HG02943 (cell line): ENCODE results near the gene TGM6.

Experiments used
- ATAC-seq: cut with Tn5 transposase; IDR thresholded peaks from one replicate; pipeline ENCODE4 v1.9.1; 2021; ENCODE audit warnings: mild to moderate bottlenecking, low read depth, moderate library complexity; ENCODE audit not compliant: unreplicated experiment

The TGM6 gene

GRCh38 chr20:2380601-2381000 lies at the start of gene TGM6:
Gene TGM6 (plus strand): TSS chr20:2380901. CDS start chr20:2380969, 68 bp downstream.
- no peak for ATAC-seq

DNA sequence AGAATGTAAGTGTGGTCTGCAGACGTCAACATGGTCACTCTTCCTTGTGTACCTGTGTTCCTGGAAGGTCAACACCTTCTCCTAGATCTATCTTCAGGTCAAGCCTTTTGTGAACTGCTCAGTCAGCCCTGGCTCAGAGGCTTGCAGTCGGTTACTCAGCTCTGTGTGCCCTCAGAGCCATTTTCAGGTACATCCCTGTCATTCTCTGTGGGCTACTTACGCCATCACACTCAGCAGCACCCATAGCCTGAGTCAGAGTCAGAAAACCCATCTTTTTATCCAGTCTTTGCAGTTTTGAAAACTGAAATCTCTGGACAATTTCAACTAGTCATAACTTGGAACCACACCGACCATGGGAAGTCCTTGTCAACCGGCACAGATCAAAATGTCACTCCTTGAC lies 49.6 kb upstream of the TGM6 start:
- ATAC-seq, result no peak

DNA sequence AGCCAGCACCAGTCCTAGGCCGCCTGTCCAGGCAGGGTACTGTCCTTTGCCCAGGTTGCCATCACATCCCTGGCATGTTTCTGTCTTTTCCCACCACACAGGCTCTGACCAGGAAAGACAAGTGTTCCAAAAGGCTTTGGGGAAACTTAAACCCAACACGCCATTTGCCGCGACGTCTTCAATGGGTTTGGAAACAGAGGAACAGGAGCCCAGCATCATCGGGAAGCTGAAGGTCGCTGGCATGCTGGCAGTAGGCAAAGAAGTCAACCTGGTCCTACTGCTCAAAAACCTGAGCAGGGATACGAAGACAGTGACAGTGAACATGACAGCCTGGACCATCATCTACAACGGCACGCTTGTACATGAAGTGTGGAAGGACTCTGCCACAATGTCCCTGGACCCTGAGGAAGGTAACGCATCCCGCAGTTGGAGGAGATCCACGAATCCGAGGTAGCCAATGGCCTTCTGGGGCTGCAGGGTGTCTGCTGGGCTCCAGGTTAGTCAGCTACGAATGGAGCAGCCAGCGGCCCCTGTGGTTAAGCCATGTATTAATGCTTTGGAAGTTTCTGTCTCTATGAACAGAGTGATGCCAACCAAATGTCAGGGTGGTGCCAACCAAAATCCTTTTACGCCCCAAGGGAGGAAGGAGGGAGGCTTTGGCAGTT lies 48.7 kb upstream of the TGM6 start:
- ATAC-seq, result no peak

GRCh38 chr20:2332711-2333110 lies 48.0 kb upstream of the TGM6 start:
- ATAC-seq, result no peak

- ATAC-seq, result no peak
These were observed 46.9 kb upstream of the TGM6 start for GRCh38 chr20:2333821-2334220.

GRCh38 chr20:2335096-2335870 lies 45.4 kb upstream of the TGM6 start:
- ATAC-seq, result no peak

GRCh38 chr20:2336471-2336870 lies 44.2 kb upstream of the TGM6 start:
- ATAC-seq, result no peak

GRCh38 chr20:2337142-2337541 lies 43.6 kb upstream of the TGM6 start:
- no peak for ATAC-seq

DNA sequence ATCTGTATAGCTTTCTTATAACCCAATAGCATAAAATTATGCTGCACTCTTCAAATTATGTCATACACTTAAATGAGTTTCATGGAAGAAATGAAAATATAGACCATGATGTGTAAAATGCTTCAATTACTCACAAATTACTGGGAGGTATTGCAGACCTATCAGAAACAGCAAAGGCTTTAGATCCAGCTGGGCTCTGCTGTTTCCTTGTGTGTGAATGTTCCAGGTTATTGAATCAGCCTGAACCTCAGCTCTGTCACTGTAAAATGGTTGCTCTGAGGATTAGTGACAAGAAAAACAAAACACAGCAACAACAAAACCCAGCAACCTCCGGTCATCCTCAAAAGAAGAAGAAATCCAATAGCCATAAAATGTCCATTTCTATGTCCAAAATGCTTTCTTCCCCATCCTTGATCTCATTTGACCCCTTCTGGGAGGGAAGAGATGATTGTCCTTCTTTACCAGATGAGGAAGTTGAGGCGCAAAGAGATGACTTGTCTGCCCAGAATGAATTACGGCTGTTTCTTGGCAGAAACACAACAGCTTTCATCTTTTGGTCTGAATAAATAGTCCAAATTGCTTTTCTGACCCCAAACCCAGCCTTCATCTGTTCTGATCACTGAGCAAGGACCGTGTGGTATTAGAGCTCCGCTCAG lies 42.2 kb upstream of the TGM6 start:
- no peak for ATAC-seq

- ATAC-seq, result no peak
These were observed 40.6 kb upstream of the TGM6 start for GRCh38 chr20:2340136-2340535.

DNA sequence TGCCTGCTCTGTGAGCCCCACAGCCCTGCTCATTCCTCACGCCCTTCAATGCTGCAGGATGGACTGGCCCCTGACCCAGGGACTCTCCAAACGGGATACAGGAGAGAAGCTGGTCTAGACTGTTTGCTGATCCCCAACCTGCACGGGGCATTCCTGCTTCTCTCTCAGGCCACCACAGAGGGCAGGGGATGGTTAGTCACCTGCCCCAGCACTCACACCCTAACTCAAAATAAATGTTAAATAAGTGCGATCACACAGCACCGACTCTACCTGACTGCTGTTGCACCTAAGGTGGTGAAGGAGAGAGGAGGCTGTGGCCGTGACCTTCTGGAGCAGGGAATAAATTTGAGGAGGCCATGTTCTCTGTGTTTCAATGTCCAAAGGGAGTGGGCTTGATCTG lies 39.9 kb upstream of the TGM6 start:
- ATAC-seq, result no peak

DNA sequence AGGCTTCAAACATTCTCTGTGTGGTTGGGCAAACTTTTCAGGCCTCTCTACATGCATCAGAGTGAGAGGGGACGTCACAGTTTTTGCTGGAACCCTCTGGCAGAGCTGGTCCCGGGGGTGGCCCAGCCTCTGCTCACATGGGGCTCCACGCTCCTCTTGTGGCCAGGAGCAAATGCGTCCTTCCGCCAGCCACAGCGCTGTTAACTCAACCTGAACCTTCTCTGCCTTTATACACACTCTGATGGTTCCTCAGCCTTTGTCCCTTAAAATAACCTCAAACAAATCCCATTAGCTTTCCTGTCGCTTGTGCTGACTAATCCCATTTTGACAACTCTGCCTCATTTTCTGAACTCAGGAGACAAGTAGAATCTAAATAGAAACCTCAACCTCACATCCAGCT lies 39.4 kb upstream of the TGM6 start:
- no peak for ATAC-seq

DNA sequence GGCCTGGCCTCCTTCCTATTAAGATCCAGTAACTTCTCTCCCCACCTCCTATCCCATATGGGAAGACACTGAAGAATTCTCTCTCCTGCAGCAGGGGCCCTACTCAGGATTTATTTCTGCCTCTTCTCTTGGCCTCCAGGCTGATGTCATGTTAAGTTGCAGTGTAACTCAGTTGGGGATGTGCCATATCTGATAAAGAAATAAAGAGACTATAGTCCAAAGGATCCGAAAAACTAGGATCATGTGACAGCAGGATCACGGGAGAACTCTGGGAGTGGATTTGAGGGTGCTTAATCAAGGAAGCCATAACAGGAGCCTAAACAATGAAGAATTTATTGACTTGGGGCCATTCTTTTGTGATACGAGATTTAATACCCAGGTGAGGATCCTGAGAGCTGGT lies 38.5 kb upstream of the TGM6 start:
- no peak for ATAC-seq

- no peak for ATAC-seq
These were observed 34.5 kb upstream of the TGM6 start for GRCh38 chr20:2346188-2346587.

- ATAC-seq, result no peak
These were observed 32.4 kb upstream of the TGM6 start for GRCh38 chr20:2348336-2348735.

DNA sequence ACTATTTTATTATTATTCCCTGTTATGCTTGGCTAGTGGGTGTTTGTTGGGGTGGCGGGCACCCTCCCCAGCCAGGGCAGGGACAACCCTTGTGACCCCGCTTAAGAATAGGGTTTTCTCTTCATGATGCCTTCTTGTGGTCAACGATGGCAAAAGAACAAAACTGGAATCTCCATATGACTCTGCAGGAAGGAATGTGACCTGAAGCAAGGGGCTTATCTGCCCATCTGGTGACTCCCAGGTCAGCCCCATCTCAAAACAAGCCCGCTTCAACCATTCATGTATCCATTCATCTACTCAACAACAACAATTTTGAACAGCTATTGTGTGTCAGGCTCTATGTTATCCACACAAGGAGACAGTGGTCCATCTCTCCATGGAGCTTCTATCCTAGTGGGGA lies 30.9 kb upstream of the TGM6 start:
- ATAC-seq, result no peak

GRCh38 chr20:2350606-2351005 lies 30.1 kb upstream of the TGM6 start:
- ATAC-seq, result no peak

- ATAC-seq, result no peak
These were observed 27.5 kb upstream of the TGM6 start for GRCh38 chr20:2353231-2353630.

DNA sequence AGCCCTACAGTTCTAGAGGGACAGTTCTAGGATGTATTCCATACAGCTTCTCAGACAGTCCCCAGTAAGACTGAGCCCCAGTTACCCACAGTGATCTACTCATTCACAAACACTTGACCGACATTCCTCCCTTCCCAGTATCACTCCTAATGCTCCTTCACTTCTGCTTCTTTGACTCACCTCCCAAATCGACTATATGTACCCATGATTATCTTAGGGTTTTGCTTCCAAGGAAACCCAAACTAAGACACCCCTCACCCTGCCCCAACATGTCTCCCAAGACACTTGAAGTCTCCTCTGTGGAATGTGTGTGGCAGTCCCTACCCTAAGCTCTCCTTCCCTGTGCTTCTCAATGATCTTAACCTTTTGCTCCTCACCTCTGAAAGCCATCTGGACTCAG lies 23.6 kb upstream of the TGM6 start:
- ATAC-seq, result no peak

- no peak for ATAC-seq
These were observed 22.7 kb upstream of the TGM6 start for GRCh38 chr20:2358006-2358405.

- no peak for ATAC-seq
These were observed 19.6 kb upstream of the TGM6 start for GRCh38 chr20:2361035-2361593.
